ENCODE measurements around the gene CLEC4M.

CLEC4M gene

DNA sequence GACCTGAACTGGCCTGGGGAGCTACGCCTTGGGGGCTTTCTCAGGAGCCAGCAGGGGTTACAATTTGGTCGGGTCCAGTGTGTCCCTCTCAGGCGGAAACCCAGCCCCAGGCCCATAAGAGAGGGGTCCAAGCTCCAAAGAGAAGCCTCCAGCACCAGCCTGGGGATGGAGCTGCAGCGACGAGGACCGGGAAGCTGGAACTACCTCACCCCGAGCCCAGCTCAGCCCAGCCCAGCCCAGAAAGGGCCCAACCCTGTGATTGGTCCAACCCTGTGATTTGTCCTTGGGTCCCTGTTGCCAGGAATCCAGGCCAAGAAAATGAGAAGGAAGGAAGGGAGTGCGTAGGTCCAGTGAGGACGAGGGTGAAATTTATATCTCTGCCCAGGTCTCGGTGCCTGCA is 24.1 kb downstream of the CLEC4M start:
- TF ChIP-seq, protein P1, sequence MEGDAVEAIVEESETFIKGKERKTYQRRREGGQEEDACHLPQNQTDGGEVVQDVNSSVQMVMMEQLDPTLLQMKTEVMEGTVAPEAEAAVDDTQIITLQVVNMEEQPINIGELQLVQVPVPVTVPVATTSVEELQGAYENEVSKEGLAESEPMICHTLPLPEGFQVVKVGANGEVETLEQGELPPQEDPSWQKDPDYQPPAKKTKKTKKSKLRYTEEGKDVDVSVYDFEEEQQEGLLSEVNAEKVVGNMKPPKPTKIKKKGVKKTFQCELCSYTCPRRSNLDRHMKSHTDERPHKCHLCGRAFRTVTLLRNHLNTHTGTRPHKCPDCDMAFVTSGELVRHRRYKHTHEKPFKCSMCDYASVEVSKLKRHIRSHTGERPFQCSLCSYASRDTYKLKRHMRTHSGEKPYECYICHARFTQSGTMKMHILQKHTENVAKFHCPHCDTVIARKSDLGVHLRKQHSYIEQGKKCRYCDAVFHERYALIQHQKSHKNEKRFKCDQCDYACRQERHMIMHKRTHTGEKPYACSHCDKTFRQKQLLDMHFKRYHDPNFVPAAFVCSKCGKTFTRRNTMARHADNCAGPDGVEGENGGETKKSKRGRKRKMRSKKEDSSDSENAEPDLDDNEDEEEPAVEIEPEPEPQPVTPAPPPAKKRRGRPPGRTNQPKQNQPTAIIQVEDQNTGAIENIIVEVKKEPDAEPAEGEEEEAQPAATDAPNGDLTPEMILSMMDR (IDR thresholded peaks at IDR 0.05; ENCODE audit: poor library complexity, severe bottlenecking), result no peak
- DNase-seq (ENCODE audit: low spot score) (no peak), ATAC-seq (ENCODE audit: low read depth) (no peak)
- peaks cover 4% of the 10 kb centered on the region for H3K4me1 ChIP-seq (ENCODE audit: insufficient read depth, poor library complexity, severe bottlenecking)
- no peaks in the 10 kb centered on the region for H3K36me3 ChIP-seq (ENCODE audit: low read depth)
- H3K27me3 ChIP-seq (ENCODE audit: insufficient read depth, poor library complexity, severe bottlenecking), result peaks cover 33% of the 10 kb centered on the region
- no peaks in the 10 kb centered on the region for H3K9me3 ChIP-seq (ENCODE audit: severe bottlenecking)
- H3K27ac ChIP-seq (ENCODE audit: poor library complexity, severe bottlenecking), result no peak overlapping the region
- H3K4me3 ChIP-seq (ENCODE audit: severe bottlenecking), result no peak overlapping the region

DNA sequence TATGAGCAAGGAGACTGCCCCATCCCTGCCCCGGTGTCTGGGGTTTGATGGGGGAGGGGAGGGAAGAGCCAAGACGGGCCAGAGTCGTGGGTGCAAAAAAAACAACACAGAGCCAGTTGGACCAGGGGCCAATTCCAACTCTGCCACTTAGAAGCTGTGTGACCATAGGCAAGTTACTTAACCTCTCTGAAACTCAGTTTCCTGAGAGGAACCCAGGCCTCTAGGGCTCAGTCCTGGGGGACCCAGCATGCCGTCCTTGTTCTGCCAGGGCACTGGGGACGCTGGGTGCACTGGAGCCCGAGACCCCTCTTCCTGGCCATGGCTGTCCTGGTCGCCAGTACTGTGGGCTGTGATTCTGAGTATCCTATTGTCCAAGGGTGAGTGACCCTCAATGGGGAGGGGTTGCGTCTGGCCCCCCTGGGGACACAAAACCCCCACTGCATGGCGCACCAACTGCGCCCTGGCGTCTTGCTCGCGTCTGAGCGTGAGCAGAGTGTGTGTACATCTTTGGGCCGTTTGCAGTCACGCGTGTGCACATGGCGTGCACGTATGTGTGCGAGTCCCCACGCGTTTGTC is 24.6 kb downstream of the CLEC4M start:
- H3K36me3 ChIP-seq (ENCODE audit: low read depth), result no peaks in the 10 kb centered on the region
- H3K27ac ChIP-seq (ENCODE audit: poor library complexity, severe bottlenecking), result no peak overlapping the region
- H3K27me3 ChIP-seq (ENCODE audit: insufficient read depth, poor library complexity, severe bottlenecking), result peaks cover 29% of the 10 kb centered on the region
- ATAC-seq (ENCODE audit: low read depth), result no peak
- TF ChIP-seq, protein P1 (IDR thresholded peaks at IDR 0.05; ENCODE audit: poor library complexity, severe bottlenecking), result no peak
- no peak for DNase-seq (ENCODE audit: low spot score)
- H3K4me1 ChIP-seq (ENCODE audit: insufficient read depth, poor library complexity, severe bottlenecking), result peaks cover 4% of the 10 kb centered on the region
- H3K4me3 ChIP-seq (ENCODE audit: severe bottlenecking), result no peak overlapping the region
- no peaks in the 10 kb centered on the region for H3K9me3 ChIP-seq (ENCODE audit: severe bottlenecking)

DNA sequence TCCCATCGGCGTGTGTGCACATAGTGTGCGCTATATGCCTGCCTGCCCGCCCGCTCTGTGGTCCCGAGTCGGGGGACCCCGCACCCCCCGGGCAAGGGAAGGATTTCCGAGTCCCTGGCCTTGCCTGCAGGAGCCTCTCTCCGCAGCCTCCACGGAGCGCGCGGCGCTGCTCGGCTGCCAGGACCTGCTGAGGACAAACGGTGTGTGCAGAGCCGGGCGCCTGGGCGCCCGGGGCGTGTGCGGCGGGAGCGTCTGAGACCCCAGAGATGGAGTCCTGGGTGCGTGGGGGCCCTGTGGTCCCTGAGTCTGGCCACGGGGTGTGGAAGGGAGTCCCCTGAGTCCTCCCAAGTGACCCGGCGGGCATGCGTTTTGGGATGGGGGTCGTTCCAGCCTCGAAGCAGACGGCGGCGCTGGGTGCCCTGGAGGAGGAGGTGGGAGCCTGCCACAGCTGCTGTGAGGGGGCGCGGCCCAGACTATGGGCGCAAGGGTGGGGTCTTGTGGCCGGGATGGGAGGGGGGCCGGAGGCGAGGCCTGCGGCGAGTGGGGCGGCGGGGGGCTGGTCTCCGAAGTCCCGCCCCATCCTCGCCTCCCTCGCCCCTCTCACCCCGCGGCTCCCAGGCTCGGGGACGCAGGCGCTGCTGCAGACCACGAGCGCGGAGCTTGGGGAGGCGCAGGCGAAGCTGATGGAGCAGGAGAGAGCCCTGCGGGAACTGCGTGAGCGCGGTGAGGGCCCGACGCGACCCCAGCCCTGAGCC is 25.3 kb downstream of the CLEC4M start:
- no peak overlapping the region for H3K27ac ChIP-seq (ENCODE audit: poor library complexity, severe bottlenecking)
- peaks cover 28% of the 10 kb centered on the region for H3K27me3 ChIP-seq (ENCODE audit: insufficient read depth, poor library complexity, severe bottlenecking)
- no peak overlapping the region for H3K4me3 ChIP-seq (ENCODE audit: severe bottlenecking)

DNA sequence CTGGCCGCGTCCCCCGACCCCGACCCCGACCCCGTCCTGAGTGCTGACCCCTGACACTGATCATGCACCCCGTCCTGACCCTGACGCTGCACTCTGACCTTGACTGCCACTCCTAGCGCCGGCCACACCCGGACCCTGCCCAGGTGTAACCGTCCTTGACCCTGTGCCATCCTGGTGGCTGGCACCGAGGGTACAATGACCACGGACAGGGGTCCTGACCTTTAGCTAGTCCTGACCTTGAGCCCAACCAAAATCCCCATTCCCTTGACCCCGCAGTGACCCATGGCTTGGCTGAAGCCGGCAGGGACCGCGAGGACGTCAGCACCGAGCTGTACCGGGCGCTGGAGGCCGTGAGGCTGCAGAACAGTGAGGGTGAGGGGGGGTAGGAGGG is 25.9 kb downstream of the CLEC4M start:
- no peaks in the 10 kb centered on the region for H3K9me3 ChIP-seq (ENCODE audit: severe bottlenecking)
- peaks cover 28% of the 10 kb centered on the region for H3K27me3 ChIP-seq (ENCODE audit: insufficient read depth, poor library complexity, severe bottlenecking)
- H3K27ac ChIP-seq (ENCODE audit: poor library complexity, severe bottlenecking), result no peak overlapping the region
- no peak for ATAC-seq (ENCODE audit: low read depth)
- no peak overlapping the region for H3K4me3 ChIP-seq (ENCODE audit: severe bottlenecking)
- H3K36me3 ChIP-seq (ENCODE audit: low read depth), result no peaks in the 10 kb centered on the region
- no peaks in the 10 kb centered on the region for H3K4me1 ChIP-seq (ENCODE audit: insufficient read depth, poor library complexity, severe bottlenecking)
- TF ChIP-seq, protein P1 (IDR thresholded peaks at IDR 0.05; ENCODE audit: poor library complexity, severe bottlenecking), result no peak
- DNase-seq (ENCODE audit: low spot score), result no peak

More for the DNA sequence above, 25.3 kb downstream of the CLEC4M start:
- Histone ChIP-seq H3K9me3 (ENCODE audit: severe bottlenecking) (no peaks in the 10 kb centered on the region), H3K36me3 (ENCODE audit: low read depth) (no peaks in the 10 kb centered on the region), H3K4me1 (ENCODE audit: insufficient read depth, poor library complexity, severe bottlenecking) (peaks cover 4% of the 10 kb centered on the region)
- TF ChIP-seq, protein P1 (IDR thresholded peaks at IDR 0.05; ENCODE audit: poor library complexity, severe bottlenecking), result no peak
- DNase-seq (ENCODE audit: low spot score), result no peak
- ATAC-seq (ENCODE audit: low read depth), result no peak

DNA sequence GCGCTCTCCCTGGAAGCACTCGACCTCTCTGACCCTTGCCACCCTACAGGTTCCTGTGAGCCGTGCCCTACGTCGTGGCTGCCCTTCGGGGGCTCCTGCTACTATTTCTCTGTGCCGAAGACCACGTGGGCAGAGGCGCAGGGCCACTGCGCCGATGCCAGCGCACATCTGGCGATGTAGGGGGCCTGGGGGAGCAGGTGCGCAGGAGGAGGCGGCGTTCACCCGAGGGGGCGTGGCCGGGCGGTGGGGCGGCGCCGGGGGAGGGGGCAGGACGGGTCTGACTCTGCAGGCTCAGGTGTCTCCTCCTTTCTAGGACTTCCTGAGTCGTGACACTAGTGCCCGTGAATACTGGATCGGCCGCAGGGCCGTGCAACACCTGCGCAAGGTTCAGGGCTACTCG is 26.4 kb downstream of the CLEC4M start:
- H3K27me3 ChIP-seq (ENCODE audit: insufficient read depth, poor library complexity, severe bottlenecking), result peaks cover 28% of the 10 kb centered on the region
- no peak overlapping the region for H3K27ac ChIP-seq (ENCODE audit: poor library complexity, severe bottlenecking)
- DNase-seq (ENCODE audit: low spot score), result no peak
- no peak overlapping the region for H3K4me3 ChIP-seq (ENCODE audit: severe bottlenecking)
- ATAC-seq (ENCODE audit: low read depth), result no peak
- H3K4me1 ChIP-seq (ENCODE audit: insufficient read depth, poor library complexity, severe bottlenecking), result no peaks in the 10 kb centered on the region
- TF ChIP-seq, protein P1 (IDR thresholded peaks at IDR 0.05; ENCODE audit: poor library complexity, severe bottlenecking), result no peak
- no peaks in the 10 kb centered on the region for H3K9me3 ChIP-seq (ENCODE audit: severe bottlenecking)
- no peaks in the 10 kb centered on the region for H3K36me3 ChIP-seq (ENCODE audit: low read depth)

All from RWPE2 (cell line).